CD4-positive, CD25-positive, alpha-beta regulatory T cell (primary cell): ENCODE measurements around the gene UTS2R. TPM values are rescaled to one million over a fixed set of nuclear protein-coding genes. Genes with fewer than 3 reads are reported as not detected.
A peak's percentile ranks its signal among the peaks of the same experiment; 100 is the strongest.

Experiments
- ATAC-seq, 2 donors: fragments of 150-1000 bp; cut with Tn5 transposase; one replicate each; pipeline ENCODE4 v1.10.0; 2021; ENCODE audit warnings: low read depth in 2 of 2, moderate number of reproducible peaks in 2 of 2, moderate library complexity in 1 of 2
- DNase-seq, 3 donors: peaks; one replicate each; pipeline versions ENCODE4 v3.0.0 to v3.0.0-alpha.2; 2012 to 2022; ENCODE audit warnings: mixed read lengths in 1 of 3
- H3K27ac ChIP-seq: one replicate; pipeline ENCODE4 v1.7.0; 2013; ENCODE audit warnings: mild to moderate bottlenecking, low read length; ENCODE audit not compliant: insufficient read depth, poor library complexity, severe bottlenecking
- H3K27me3 ChIP-seq: one replicate; pipeline ENCODE4 v1.7.0; 2013; ENCODE audit warnings: low read length; ENCODE audit not compliant: control insufficient read depth, insufficient read depth
- H3K36me3 ChIP-seq: one replicate; pipeline ENCODE4 v1.7.0; 2013; ENCODE audit warnings: mild to moderate bottlenecking, low read length, moderate library complexity; ENCODE audit not compliant: control insufficient read depth, insufficient read depth
- H3K4me1 ChIP-seq: 2 replicates; pipeline ENCODE4 v1.7.0; 2013; ENCODE audit warnings: mild to moderate bottlenecking, low read length; ENCODE audit not compliant: insufficient read depth, control insufficient read depth, poor library complexity, severe bottlenecking
- H3K4me3 ChIP-seq: one replicate; pipeline ENCODE4 v1.7.0; 2013; ENCODE audit warnings: low read depth, mild to moderate bottlenecking, low read length, moderate library complexity
- H3K9me3 ChIP-seq, 2 experiments: 1 replicate in 1 of 2; 2 replicates in 1 of 2; pipeline ENCODE4 v1.7.0; 2013; ENCODE audit warnings: low read length in 2 of 2, mild to moderate bottlenecking in 1 of 2, moderate library complexity in 1 of 2; ENCODE audit not compliant: control insufficient read depth in 2 of 2
- H3K27ac Mint-ChIP-seq, 3 donors: one replicate each; pipeline ENCODE4 v1.8.0; 2020 to 2022; ENCODE audit warnings: mild to moderate bottlenecking in 3 of 3, mixed read lengths in 3 of 3, moderate library complexity in 2 of 3
- H3K27me3 Mint-ChIP-seq: one replicate; pipeline ENCODE4 v1.8.0; 2022; ENCODE audit warnings: mild to moderate bottlenecking, mixed read lengths
- H3K36me3 Mint-ChIP-seq: one replicate; pipeline ENCODE4 v1.8.0; 2020; ENCODE audit warnings: mixed read lengths
- H3K4me1 Mint-ChIP-seq, 4 donors: one replicate each; pipeline ENCODE4 v1.8.0; 2020 to 2022; ENCODE audit warnings: mixed read lengths in 4 of 4, mild to moderate bottlenecking in 1 of 4
- H3K4me3 Mint-ChIP-seq, 4 donors: one replicate each; pipeline ENCODE4 v1.8.0; 2020 to 2022; ENCODE audit warnings: mild to moderate bottlenecking in 4 of 4, mixed read lengths in 4 of 4, moderate library complexity in 3 of 4
- H3K9me3 Mint-ChIP-seq, 7 donors: one replicate each; pipeline ENCODE4 v1.8.0; 2020 to 2022; ENCODE audit warnings: mixed read lengths in 7 of 7, mild to moderate bottlenecking in 3 of 7, moderate library complexity in 2 of 7
- polyA plus RNA-seq, 4 donors: library from polyadenylated mRNA; unstranded; fragments of 300-500 nt; fragmentation: Illumina TruSeq; gene quantifications; one replicate each; pipeline ENCODE4 v1.2.3, GENCODE V29; 2021
- total RNA-seq: library from RNA; stranded (reverse); gene quantifications from one replicate; pipeline ENCODE4 v1.2.3, GENCODE V29; 2022

The UTS2R gene
- total and polyA plus RNA-seq, 5 donors from 2014 or later = not detected

DNA sequence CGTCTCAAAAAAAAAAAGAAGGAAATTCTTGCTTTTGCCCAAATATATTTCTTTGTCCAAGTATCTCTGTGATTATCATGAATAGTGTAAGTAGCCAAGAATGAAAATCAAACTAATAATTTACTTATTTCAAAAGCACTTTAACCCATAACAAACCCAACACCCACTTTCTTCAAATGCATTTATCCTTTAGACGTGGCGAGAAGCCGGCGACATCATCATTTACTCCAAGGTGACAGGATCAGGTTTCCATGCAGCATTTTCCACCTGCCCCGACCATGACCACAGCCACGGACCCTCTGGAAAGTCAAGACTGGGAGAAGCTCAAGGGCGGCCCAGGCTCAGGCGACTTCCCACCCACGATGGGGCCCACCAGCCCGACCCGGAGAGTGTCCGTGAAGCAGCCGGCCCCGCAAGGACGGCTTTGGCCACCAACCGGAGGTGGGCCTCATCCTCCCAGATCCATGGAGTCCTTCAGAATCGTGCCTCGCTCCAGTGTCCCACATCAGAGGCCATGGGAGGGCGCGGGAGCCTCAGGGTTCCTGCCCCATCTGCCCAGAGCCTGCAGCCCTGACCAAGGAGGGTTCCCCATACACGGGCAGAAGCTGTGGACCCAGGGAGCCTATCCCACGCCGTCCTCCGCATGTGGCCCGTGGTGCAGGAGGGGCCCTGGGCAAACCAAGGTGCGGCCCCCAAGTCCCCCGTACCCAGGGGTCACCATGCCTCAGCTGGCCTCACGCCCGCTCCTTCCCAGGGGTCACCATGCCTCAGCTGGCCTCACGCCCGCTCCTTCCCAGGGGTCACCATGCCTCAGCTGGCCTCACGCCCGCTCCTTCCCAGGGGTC is 18.7 kb downstream of the UTS2R start:
- H3K36me3 Mint-ChIP-seq = peaks cover 5% of the 10 kb centered on the region
- no peaks in the 10 kb centered on the region for H3K9me3 Mint-ChIP-seq

DNA sequence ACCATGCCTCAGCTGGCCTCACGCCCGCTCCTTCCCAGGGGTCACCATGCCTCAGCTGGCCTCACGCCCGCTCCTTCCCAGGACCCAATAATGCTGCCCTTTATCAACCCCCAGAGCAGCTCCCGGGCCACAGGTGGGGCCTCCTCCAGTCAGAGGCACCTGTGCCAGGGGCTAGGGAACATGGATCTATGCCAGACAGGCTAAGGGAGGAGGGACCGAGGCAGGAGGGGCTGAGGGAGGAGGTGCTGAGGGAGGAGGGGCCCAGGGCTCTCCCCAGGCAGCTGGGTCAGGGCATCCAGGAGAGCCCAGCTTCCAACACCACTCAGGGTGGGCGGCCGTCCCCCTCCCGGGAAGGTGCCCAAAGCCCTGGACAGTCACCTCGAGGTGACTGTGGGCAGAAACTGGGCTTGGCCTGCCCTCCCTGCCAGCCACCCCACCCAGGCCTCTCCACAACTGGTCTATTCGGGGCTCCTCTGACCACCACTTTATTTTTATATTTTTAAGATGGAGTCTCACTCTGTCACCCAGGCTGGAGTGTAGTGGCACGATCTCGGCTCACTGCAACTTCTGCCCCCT is 19.4 kb downstream of the UTS2R start:
- no peaks in the 10 kb centered on the region for H3K27me3 ChIP-seq
- peaks cover 4% of the 10 kb centered on the region for H3K36me3 ChIP-seq
- Mint-ChIP-seq H3K36me3 (peaks cover 5% of the 10 kb centered on the region), H3K9me3 (no peaks in the 10 kb centered on the region), H3K27me3 (no peaks in the 10 kb centered on the region), H3K27ac (no peak overlapping the region), H3K4me3 (no peak overlapping the region), H3K4me1 (peaks cover 0 to 6% (median 2%) of the 10 kb centered on the region in 4 donors)
- no peaks in the 10 kb centered on the region for H3K4me1 ChIP-seq
- ATAC-seq (no peak), DNase-seq (no peak)
- H3K9me3 ChIP-seq = no peaks in the 10 kb centered on the region
- H3K27ac ChIP-seq = no peak overlapping the region
- no peak overlapping the region for H3K4me3 ChIP-seq

More for the DNA sequence above, 18.7 kb downstream of the UTS2R start:
- Mint-ChIP-seq H3K27me3 (no peaks in the 10 kb centered on the region), H3K4me1 (peaks cover 0 to 6% (median 1%) of the 10 kb centered on the region in 4 donors), H3K27ac (no peak overlapping the region), H3K4me3 (no peak overlapping the region)
- Histone ChIP-seq H3K4me3 (no peak overlapping the region), H3K9me3 (no peaks in the 10 kb centered on the region), H3K4me1 (no peaks in the 10 kb centered on the region), H3K27me3 (no peaks in the 10 kb centered on the region), H3K36me3 (peaks cover 4% of the 10 kb centered on the region), H3K27ac (no peak overlapping the region)
- ATAC-seq (no peak), DNase-seq (no peak)

- H3K4me1 ChIP-seq = no peaks in the 10 kb centered on the region
- H3K27ac ChIP-seq = no peak overlapping the region
- H3K4me3 ChIP-seq = no peak overlapping the region
- H3K9me3 Mint-ChIP-seq = no peaks in the 10 kb centered on the region
- H3K27me3 Mint-ChIP-seq = no peaks in the 10 kb centered on the region
- H3K4me3 Mint-ChIP-seq = no peak overlapping the region
- H3K4me1 Mint-ChIP-seq = peaks cover 0 to 6% (median 4%) of the 10 kb centered on the region in 4 donors
- ATAC-seq (no peak), DNase-seq (no peak)
- H3K36me3 Mint-ChIP-seq = peaks cover 10% of the 10 kb centered on the region
- H3K27me3 ChIP-seq = no peaks in the 10 kb centered on the region
- H3K9me3 ChIP-seq = no peaks in the 10 kb centered on the region
- H3K27ac Mint-ChIP-seq = no peak overlapping the region
- H3K36me3 ChIP-seq = peaks cover 4% of the 10 kb centered on the region
Observed at GRCh38 chr17:82391496-82392066, 20.0 kb downstream of the UTS2R start.

DNA sequence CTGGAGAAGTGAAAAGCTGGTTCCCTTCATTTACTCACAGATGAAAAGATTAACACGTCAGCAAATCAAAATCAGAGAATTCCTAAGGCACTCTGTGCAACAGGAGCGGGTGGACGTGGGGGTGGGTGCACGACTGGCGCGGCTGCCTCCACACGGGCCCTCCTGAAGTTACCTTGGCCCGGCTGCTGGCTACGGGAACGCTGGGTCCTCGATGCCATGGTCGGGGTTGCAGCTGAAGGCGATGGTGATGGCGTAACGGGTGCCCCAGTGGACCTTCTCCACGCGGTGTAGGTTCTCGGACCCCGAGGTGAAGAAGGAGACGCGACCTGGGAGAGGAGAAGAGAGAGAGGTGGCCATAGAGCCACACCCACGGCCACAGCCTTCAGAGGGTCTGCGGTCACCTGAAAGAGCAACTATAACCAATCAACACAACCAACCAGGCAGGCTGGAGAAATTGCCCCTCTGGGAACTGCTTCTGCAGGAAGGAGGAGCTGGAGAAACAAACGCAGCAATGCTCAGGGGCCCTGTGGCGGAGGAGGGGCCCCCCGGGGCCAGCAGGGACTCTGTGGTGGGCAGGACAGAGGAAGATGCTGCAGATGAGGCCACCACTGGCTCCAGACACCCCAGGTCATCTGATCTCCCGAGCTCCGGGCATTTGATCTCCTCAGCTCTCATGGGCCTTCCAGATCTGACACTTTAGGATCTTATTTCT is 20.8 kb downstream of the UTS2R start:
- Histone ChIP-seq H3K4me3 (no peak overlapping the region), H3K9me3 (no peaks in the 10 kb centered on the region), H3K27me3 (no peaks in the 10 kb centered on the region), H3K4me1 (no peaks in the 10 kb centered on the region), H3K27ac (no peak overlapping the region), H3K36me3 (peaks cover 4% of the 10 kb centered on the region)
- DNase-seq (no peak), ATAC-seq (no peak)
- Mint-ChIP-seq H3K4me1 (peaks cover 0 to 5% (median 3%) of the 10 kb centered on the region in 4 donors), H3K4me3 (no peak overlapping the region), H3K9me3 (no peaks in the 10 kb centered on the region), H3K27me3 (no peaks in the 10 kb centered on the region), H3K36me3 (peaks cover 10% of the 10 kb centered on the region), H3K27ac (no peak overlapping the region)

DNA sequence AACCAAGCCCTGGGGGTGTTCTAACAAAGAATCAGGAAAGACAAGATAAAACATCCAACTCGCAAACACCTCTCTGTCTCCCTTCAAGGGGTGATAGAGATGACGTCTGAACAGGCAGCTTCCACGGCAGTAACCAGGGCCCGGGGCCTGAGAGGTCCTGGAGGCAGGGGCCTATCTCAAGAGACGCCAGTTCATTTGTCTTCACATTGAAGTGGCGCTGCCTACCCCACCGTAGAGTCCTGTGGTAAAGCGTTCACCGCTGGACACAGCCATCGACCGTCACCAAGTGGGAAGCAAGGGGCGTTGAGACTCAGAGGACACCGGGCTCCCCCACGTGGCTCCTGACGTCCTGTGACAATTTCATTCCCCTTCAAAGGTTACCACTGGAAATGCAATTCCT is 21.4 kb downstream of the UTS2R start:
- H3K9me3 ChIP-seq = no peaks in the 10 kb centered on the region
- H3K4me3 ChIP-seq = no peak overlapping the region
- Mint-ChIP-seq H3K4me1 (peaks cover 0 to 5% (median 0%) of the 10 kb centered on the region in 4 donors), H3K27me3 (no peaks in the 10 kb centered on the region), H3K4me3 (no peak overlapping the region), H3K27ac (peak overlapping the region in 1 of 3 donors; percentile 43), H3K36me3 (peaks cover 10% of the 10 kb centered on the region), H3K9me3 (no peaks in the 10 kb centered on the region)
- H3K27ac ChIP-seq = no peak overlapping the region
- peaks cover 4% of the 10 kb centered on the region for H3K36me3 ChIP-seq
- ATAC-seq (no peak), DNase-seq (no peak)
- no peaks in the 10 kb centered on the region for H3K4me1 ChIP-seq
- H3K27me3 ChIP-seq = no peaks in the 10 kb centered on the region

DNA sequence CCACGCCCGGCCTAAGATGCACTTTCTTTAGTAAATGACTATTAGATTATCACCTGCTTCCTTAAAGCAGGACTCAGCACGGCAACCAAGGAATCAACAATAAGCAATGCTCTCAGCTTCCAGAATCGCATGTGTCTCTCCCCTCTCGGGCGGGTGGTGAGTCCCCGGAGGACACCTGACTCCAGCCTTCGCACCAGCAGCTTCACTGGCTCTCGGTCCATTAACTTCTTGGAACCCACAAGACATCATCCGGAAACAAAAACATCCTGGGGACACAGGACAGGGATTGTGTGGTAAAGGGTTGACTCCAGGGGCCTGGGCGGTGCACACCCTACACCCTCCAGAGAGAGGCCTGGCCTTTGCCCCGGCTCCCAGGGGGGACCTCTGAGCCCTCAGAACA is 22.7 kb downstream of the UTS2R start:
- Histone ChIP-seq H3K4me1 (no peaks in the 10 kb centered on the region), H3K9me3 (no peaks in the 10 kb centered on the region), H3K27me3 (no peaks in the 10 kb centered on the region), H3K27ac (no peak overlapping the region), H3K4me3 (no peak overlapping the region), H3K36me3 (peaks cover 4% of the 10 kb centered on the region)
- ATAC-seq (no peak), DNase-seq (no peak)
- Mint-ChIP-seq H3K9me3 (no peaks in the 10 kb centered on the region), H3K36me3 (peaks cover 10% of the 10 kb centered on the region), H3K27me3 (no peaks in the 10 kb centered on the region), H3K4me1 (peaks cover 0 to 5% (median 0%) of the 10 kb centered on the region in 4 donors), H3K27ac (no peak overlapping the region), H3K4me3 (no peak overlapping the region)

GRCh38 chr17:82396601-82397435 is 25.3 kb downstream of the UTS2R start:
- Histone ChIP-seq H3K36me3 (peaks cover 4% of the 10 kb centered on the region), H3K4me3 (no peak overlapping the region), H3K9me3 (no peaks in the 10 kb centered on the region), H3K27ac (no peak overlapping the region), H3K27me3 (no peaks in the 10 kb centered on the region), H3K4me1 (peaks cover 10% of the 10 kb centered on the region)
- H3K36me3 Mint-ChIP-seq = peaks cover 13% of the 10 kb centered on the region
- peaks cover 7 to 16% (median 10%) of the 10 kb centered on the region in 4 donors for H3K4me1 Mint-ChIP-seq
- H3K27me3 Mint-ChIP-seq = no peaks in the 10 kb centered on the region
- H3K27ac Mint-ChIP-seq = peak overlapping the region in 1 of 3 donors; percentile 56
- H3K4me3 Mint-ChIP-seq = no peak overlapping the region
- H3K9me3 Mint-ChIP-seq = no peaks in the 10 kb centered on the region
- DNase-seq (no peak), ATAC-seq (no peak)
